ENCODE measurements around the gene F3.

Gene F3

DNA sequence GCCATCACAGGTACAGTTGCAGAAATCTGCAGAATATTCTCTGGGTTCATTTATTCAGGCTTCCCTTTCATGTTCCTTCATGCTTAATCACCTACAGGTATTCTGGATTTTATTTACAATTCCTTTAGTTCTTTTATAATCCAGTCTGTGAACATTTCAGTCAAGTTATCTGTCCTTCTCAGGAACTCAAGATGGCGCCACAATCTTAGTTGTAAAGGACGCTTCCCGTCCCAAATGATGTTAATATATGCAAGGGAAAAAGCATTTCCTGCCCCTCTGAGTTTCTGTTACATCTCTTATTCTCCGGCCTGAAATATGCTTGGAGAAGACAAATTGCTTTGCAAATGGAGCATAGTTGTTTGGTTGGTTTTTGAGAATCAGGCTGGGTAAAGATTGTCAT lies 19.3 kb downstream of the F3 start:
- H3K9ac ChIP-seq (ENCODE audit: low read length) = no peak overlapping the region
- no peak overlapping the region for H3K4me3 ChIP-seq (ENCODE audit: low read length)
- no peak overlapping the region for H3K27ac ChIP-seq (ENCODE audit: low read length)
- no peaks in the 10 kb centered on the region for H3K36me3 ChIP-seq (ENCODE audit: control insufficient read depth, low read depth, low read length)
- no peaks in the 10 kb centered on the region for H3K27me3 ChIP-seq (ENCODE audit: control insufficient read depth, insufficient read depth, low read length)
- no peaks in the 10 kb centered on the region for H3K9me3 ChIP-seq (ENCODE audit: control insufficient read depth, low read depth, low read length)
- peaks cover under 1% of the 10 kb centered on the region for H3K4me1 ChIP-seq (ENCODE audit: control insufficient read depth, low read depth, low read length)

DNA sequence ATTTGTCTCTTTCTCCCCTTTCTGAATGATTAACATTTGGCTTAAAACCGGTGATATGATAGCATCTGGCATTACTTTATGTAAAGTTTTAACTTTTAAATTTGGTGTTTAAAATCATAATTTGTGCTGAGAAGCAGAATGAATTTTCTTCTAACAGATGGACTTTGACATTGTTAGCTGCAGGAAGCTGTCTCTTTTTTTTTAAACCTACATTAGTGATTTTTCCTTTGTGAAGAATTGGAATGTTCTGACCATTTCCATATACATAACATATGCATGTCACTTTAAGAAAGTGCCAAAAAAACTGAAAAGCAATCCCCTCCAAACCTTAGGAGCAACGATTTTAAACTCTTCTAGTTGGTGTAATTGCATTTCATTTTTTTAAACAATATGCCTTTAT lies 22.2 kb downstream of the F3 start:
- Histone ChIP-seq H3K27ac (ENCODE audit: low read length) (no peak overlapping the region), H3K9ac (ENCODE audit: low read length) (no peak overlapping the region), H3K4me1 (ENCODE audit: control insufficient read depth, low read depth, low read length) (no peaks in the 10 kb centered on the region), H3K4me3 (ENCODE audit: low read length) (no peak overlapping the region), H3K36me3 (ENCODE audit: control insufficient read depth, low read depth, low read length) (no peaks in the 10 kb centered on the region), H3K27me3 (ENCODE audit: control insufficient read depth, insufficient read depth, low read length) (no peaks in the 10 kb centered on the region), H3K9me3 (ENCODE audit: control insufficient read depth, low read depth, low read length) (no peaks in the 10 kb centered on the region)

DNA sequence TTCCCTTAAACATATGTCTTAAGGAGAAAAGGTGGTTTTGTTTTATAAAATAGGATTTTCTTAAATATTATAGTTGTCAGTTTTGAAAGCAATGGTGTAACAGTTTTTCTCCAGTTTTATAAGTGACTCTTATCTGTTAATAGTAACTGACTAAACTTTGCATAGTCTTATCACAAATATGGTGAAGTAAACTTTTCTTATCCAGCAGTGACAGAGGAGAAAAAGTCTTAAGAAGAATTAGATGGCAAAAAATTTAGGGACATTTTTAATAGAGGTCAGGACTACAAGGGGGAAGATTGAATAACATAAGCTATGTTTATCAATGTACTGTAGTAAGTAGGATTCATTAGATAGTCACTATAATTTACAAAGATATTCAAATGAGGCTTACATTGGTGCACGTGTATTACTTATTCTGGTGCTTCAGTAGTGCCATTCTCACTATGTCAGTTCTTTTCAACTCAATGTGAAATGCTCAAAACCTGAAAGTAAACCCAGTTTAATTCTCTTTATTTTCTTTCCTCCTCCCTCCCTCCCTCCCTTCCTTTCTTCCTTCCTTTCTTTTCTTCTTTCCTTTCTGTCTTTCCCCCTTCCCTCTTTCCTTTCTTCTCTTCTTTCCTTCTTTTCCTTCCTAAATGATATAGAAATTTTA lies 26.1 kb downstream of the F3 start:
- no peak overlapping the region for H3K9ac ChIP-seq (ENCODE audit: low read length)
- H3K4me3 ChIP-seq (ENCODE audit: low read length) = no peak overlapping the region
- H3K27me3 ChIP-seq (ENCODE audit: control insufficient read depth, insufficient read depth, low read length) = no peaks in the 10 kb centered on the region
- H3K4me1 ChIP-seq (ENCODE audit: control insufficient read depth, low read depth, low read length) = no peaks in the 10 kb centered on the region
- H3K27ac ChIP-seq (ENCODE audit: low read length) = no peak overlapping the region
- no peaks in the 10 kb centered on the region for H3K36me3 ChIP-seq (ENCODE audit: control insufficient read depth, low read depth, low read length)
- no peaks in the 10 kb centered on the region for H3K9me3 ChIP-seq (ENCODE audit: control insufficient read depth, low read depth, low read length)

- Histone ChIP-seq H3K9ac (ENCODE audit: low read length) (no peak overlapping the region), H3K9me3 (ENCODE audit: control insufficient read depth, low read depth, low read length) (no peaks in the 10 kb centered on the region), H3K36me3 (ENCODE audit: control insufficient read depth, low read depth, low read length) (no peaks in the 10 kb centered on the region), H3K4me3 (ENCODE audit: low read length) (no peak overlapping the region), H3K27me3 (ENCODE audit: control insufficient read depth, insufficient read depth, low read length) (no peaks in the 10 kb centered on the region), H3K4me1 (ENCODE audit: control insufficient read depth, low read depth, low read length) (no peaks in the 10 kb centered on the region), H3K27ac (ENCODE audit: low read length) (no peak overlapping the region)
These were observed 27.3 kb downstream of the F3 start for GRCh38 chr1:94514095-94514727.

- Histone ChIP-seq H3K9ac (ENCODE audit: low read length) (no peak overlapping the region), H3K27me3 (ENCODE audit: control insufficient read depth, insufficient read depth, low read length) (no peaks in the 10 kb centered on the region), H3K36me3 (ENCODE audit: control insufficient read depth, low read depth, low read length) (no peaks in the 10 kb centered on the region), H3K27ac (ENCODE audit: low read length) (no peak overlapping the region), H3K4me3 (ENCODE audit: low read length) (no peak overlapping the region), H3K9me3 (ENCODE audit: control insufficient read depth, low read depth, low read length) (no peaks in the 10 kb centered on the region), H3K4me1 (ENCODE audit: control insufficient read depth, low read depth, low read length) (no peaks in the 10 kb centered on the region)
These were observed 28.7 kb downstream of the F3 start for GRCh38 chr1:94512816-94513215.

DNA sequence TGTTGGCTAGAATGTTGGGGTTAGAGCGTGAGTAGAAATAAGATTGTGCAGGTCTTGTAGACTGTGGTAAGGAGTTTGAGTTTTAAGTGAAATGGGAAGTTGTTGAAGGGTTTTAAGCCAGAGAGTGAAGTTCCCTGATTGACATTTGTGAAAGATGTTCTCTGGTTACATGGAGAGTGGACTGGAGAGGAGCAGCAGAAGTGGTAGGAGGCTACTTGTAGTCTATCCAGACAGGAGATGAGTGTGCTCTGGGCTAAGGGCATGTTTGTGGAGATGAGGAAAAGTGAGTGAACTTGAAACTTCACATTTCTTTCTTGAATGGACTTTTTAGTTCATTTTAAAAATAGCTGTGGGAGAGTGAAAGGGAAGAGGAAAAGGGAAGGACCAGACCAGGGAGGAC lies 37.0 kb downstream of the F3 start:
- H3K4me1 ChIP-seq (ENCODE audit: control insufficient read depth, low read depth, low read length) = no peaks in the 10 kb centered on the region
- H3K4me3 ChIP-seq (ENCODE audit: low read length) = no peak overlapping the region
- no peak overlapping the region for H3K27ac ChIP-seq (ENCODE audit: low read length)
- no peaks in the 10 kb centered on the region for H3K9me3 ChIP-seq (ENCODE audit: control insufficient read depth, low read depth, low read length)
- H3K9ac ChIP-seq (ENCODE audit: low read length) = no peak overlapping the region
- no peaks in the 10 kb centered on the region for H3K27me3 ChIP-seq (ENCODE audit: control insufficient read depth, insufficient read depth, low read length)
- peaks cover 10% of the 10 kb centered on the region for H3K36me3 ChIP-seq (ENCODE audit: control insufficient read depth, low read depth, low read length)

GRCh38 chr1:94503153-94503552 lies 38.4 kb downstream of the F3 start:
- H3K36me3 ChIP-seq (ENCODE audit: control insufficient read depth, low read depth, low read length) = peaks cover 16% of the 10 kb centered on the region
- H3K4me1 ChIP-seq (ENCODE audit: control insufficient read depth, low read depth, low read length) = no peaks in the 10 kb centered on the region
- H3K4me3 ChIP-seq (ENCODE audit: low read length) = no peak overlapping the region
- no peaks in the 10 kb centered on the region for H3K9me3 ChIP-seq (ENCODE audit: control insufficient read depth, low read depth, low read length)
- no peaks in the 10 kb centered on the region for H3K27me3 ChIP-seq (ENCODE audit: control insufficient read depth, insufficient read depth, low read length)
- no peak overlapping the region for H3K27ac ChIP-seq (ENCODE audit: low read length)
- H3K9ac ChIP-seq (ENCODE audit: low read length) = no peak overlapping the region

DNA sequence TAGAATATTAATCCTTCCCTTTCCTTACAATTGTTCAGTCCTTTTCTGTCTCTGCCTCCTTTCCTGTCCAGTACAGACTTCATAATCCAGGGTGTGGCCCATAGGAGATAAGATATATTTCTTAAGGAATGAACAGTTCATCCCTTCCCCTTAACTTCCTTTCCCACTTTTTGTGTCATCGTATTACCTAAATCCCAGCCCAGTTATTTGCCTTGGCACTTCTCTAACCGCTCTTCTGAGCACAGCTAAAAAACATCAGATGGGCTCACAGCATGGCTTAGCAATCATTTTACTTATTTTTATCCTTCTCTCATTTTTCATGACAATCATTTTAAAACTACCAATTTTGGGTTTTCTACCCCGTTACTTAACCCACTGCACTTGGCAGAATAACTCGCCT lies 39.6 kb downstream of the F3 start:
- Histone ChIP-seq H3K4me1 (ENCODE audit: control insufficient read depth, low read depth, low read length) (no peaks in the 10 kb centered on the region), H3K27me3 (ENCODE audit: control insufficient read depth, insufficient read depth, low read length) (no peaks in the 10 kb centered on the region), H3K27ac (ENCODE audit: low read length) (no peak overlapping the region), H3K4me3 (ENCODE audit: low read length) (no peak overlapping the region), H3K36me3 (ENCODE audit: control insufficient read depth, low read depth, low read length) (peaks cover 16% of the 10 kb centered on the region), H3K9me3 (ENCODE audit: control insufficient read depth, low read depth, low read length) (no peaks in the 10 kb centered on the region), H3K9ac (ENCODE audit: low read length) (no peak overlapping the region)

- Histone ChIP-seq H3K9me3 (ENCODE audit: control insufficient read depth, low read depth, low read length) (no peaks in the 10 kb centered on the region), H3K9ac (ENCODE audit: low read length) (no peak overlapping the region), H3K36me3 (ENCODE audit: control insufficient read depth, low read depth, low read length) (peaks cover 16% of the 10 kb centered on the region), H3K27me3 (ENCODE audit: control insufficient read depth, insufficient read depth, low read length) (no peaks in the 10 kb centered on the region), H3K4me3 (ENCODE audit: low read length) (no peak overlapping the region), H3K4me1 (ENCODE audit: control insufficient read depth, low read depth, low read length) (no peaks in the 10 kb centered on the region), H3K27ac (ENCODE audit: low read length) (no peak overlapping the region)
These were observed 40.1 kb downstream of the F3 start for GRCh38 chr1:94501426-94501825.

DNA sequence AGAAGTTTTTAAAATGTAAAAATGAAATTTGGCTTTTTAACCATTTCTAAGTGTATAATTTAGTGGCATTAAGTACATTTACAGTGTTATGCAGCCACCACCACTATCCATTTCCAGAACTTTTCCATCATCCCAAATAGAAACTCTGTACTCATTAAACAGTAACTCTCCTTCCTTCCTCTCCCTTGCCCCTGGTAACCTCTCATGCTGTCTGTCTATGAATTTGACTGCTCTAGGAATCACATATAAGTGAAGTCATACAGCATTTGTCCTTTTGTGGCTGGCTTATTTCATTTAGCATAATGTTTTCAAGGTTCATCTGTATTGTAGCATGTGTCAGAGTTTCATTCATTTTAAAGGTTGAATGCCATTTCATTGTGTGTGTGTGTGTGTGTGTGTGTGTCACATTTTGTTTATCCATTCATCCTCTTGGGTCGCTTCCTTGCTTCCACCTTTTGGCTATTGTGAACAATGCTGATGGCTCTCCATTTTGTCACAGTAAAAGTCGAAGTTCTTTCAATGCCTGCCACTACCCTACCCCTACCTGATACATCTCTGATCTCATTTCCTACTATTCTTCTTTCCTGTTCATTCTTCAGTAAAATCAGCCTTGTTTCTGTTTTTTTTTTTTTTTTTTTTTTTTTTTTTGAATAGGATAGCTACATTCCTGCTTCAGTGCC lies 45.3 kb downstream of the F3 start:
- Histone ChIP-seq H3K9me3 (ENCODE audit: control insufficient read depth, low read depth, low read length) (no peaks in the 10 kb centered on the region), H3K27ac (ENCODE audit: low read length) (no peak overlapping the region), H3K36me3 (ENCODE audit: control insufficient read depth, low read depth, low read length) (peaks cover 14% of the 10 kb centered on the region), H3K4me3 (ENCODE audit: low read length) (no peak overlapping the region), H3K9ac (ENCODE audit: low read length) (no peak overlapping the region), H3K27me3 (ENCODE audit: control insufficient read depth, insufficient read depth, low read length) (no peaks in the 10 kb centered on the region), H3K4me1 (ENCODE audit: control insufficient read depth, low read depth, low read length) (no peaks in the 10 kb centered on the region)

GRCh38 chr1:94490556-94490955 lies 51.0 kb downstream of the F3 start:
- Histone ChIP-seq H3K9me3 (ENCODE audit: control insufficient read depth, low read depth, low read length) (no peaks in the 10 kb centered on the region), H3K4me1 (ENCODE audit: control insufficient read depth, low read depth, low read length) (no peaks in the 10 kb centered on the region), H3K27me3 (ENCODE audit: control insufficient read depth, insufficient read depth, low read length) (no peaks in the 10 kb centered on the region), H3K36me3 (ENCODE audit: control insufficient read depth, low read depth, low read length) (peaks cover 8% of the 10 kb centered on the region), H3K4me3 (ENCODE audit: low read length) (no peak overlapping the region), H3K9ac (ENCODE audit: low read length) (no peak overlapping the region), H3K27ac (ENCODE audit: low read length) (no peak overlapping the region)

- no peak overlapping the region for H3K9ac ChIP-seq (ENCODE audit: low read length)
- H3K36me3 ChIP-seq (ENCODE audit: control insufficient read depth, low read depth, low read length) = peaks cover 8% of the 10 kb centered on the region
- no peak overlapping the region for H3K27ac ChIP-seq (ENCODE audit: low read length)
- H3K4me3 ChIP-seq (ENCODE audit: low read length) = no peak overlapping the region
- no peaks in the 10 kb centered on the region for H3K9me3 ChIP-seq (ENCODE audit: control insufficient read depth, low read depth, low read length)
- H3K27me3 ChIP-seq (ENCODE audit: control insufficient read depth, insufficient read depth, low read length) = no peaks in the 10 kb centered on the region
- H3K4me1 ChIP-seq (ENCODE audit: control insufficient read depth, low read depth, low read length) = no peaks in the 10 kb centered on the region
These were observed 54.6 kb downstream of the F3 start for GRCh38 chr1:94486990-94487389.
